CD14-positive monocyte (primary cell): ENCODE data around the gene RASAL2. TPM values are rescaled to one million over a fixed set of nuclear protein-coding genes. Genes with fewer than 3 reads are reported as not detected.

ENCODE experiments used
- DNase-seq, 3 donors: peaks; one replicate each; pipeline ENCODE4 v3.0.0-alpha.2; 2011 to 2022
- H2AFZ ChIP-seq: 2 replicates; pipeline ENCODE4 v1.6.0; 2012; ENCODE audit warnings: mild to moderate bottlenecking, low read depth, low read length, inconsistent platforms; ENCODE audit not compliant: insufficient read depth, poor library complexity, severe bottlenecking
- H3K27ac ChIP-seq, 2 donors: 1 replicate in 1 of 2; 2 replicates in 1 of 2; pipeline ENCODE4 v1.5.1; 2012 to 2013; ENCODE audit warnings: low read length in 2 of 2, control low read depth in 1 of 2, inconsistent platforms in 1 of 2, low read depth in 1 of 2, mild to moderate bottlenecking in 1 of 2
- H3K27me3 ChIP-seq, 2 donors: one replicate each; pipeline versions ENCODE4 v1.6.0 to v1.6.1; 2011 to 2013; ENCODE audit warnings: low read length in 2 of 2; ENCODE audit not compliant: control insufficient read depth in 2 of 2, insufficient read depth in 2 of 2
- H3K36me3 ChIP-seq, 2 donors: replicated peaks in 1 of 2; 1 replicate in 1 of 2; 2 replicates in 1 of 2; pipeline versions ENCODE4 v1.5.1 to v1.6.1; 2012 to 2013; ENCODE audit warnings: low read length in 2 of 2, control low read depth in 1 of 2, inconsistent platforms in 1 of 2, mild to moderate bottlenecking in 1 of 2; ENCODE audit not compliant: insufficient read depth in 2 of 2, control insufficient read depth in 1 of 2
- H3K4me1 ChIP-seq, 2 donors: 1 replicate in 1 of 2; 2 replicates in 1 of 2; pipeline versions ENCODE4 v1.5.1 to v1.6.1; 2012 to 2013; ENCODE audit warnings: low read length in 2 of 2, control low read depth in 1 of 2, inconsistent platforms in 1 of 2, mild to moderate bottlenecking in 1 of 2, moderate library complexity in 1 of 2; ENCODE audit not compliant: insufficient read depth in 2 of 2, control insufficient read depth in 1 of 2
- H3K4me2 ChIP-seq: replicated peaks from 2 replicates; pipeline ENCODE3; 2012; ENCODE audit warnings: low read length, moderate library complexity, mild to moderate bottlenecking; ENCODE audit not compliant: poor library complexity, severe bottlenecking; ENCODE audit errors: extremely low read depth
- H3K4me3 ChIP-seq, 3 experiments: fragments of 200-600 bp in 1 of 3; sonication (generic) in 1 of 3; replicated peaks in 1 of 3; 1 replicate in 2 of 3; 2 replicates in 1 of 3; pipeline ENCODE4 v1.5.1; 2011 to 2013; ENCODE audit warnings: low read length in 3 of 3, mild to moderate bottlenecking in 3 of 3, control low read depth in 2 of 3, low read depth in 2 of 3, inconsistent platforms in 1 of 3, moderate library complexity in 1 of 3
- H3K79me2 ChIP-seq: 2 replicates; pipeline ENCODE4 v1.6.0; 2012; ENCODE audit warnings: mild to moderate bottlenecking, control low read depth, inconsistent platforms, low read length, moderate library complexity; ENCODE audit not compliant: insufficient read depth
- H3K9ac ChIP-seq: 2 replicates; pipeline ENCODE4 v1.6.0; 2017; ENCODE audit warnings: low read length, mild to moderate bottlenecking; ENCODE audit not compliant: insufficient read depth, poor library complexity, severe bottlenecking
- H3K9me3 ChIP-seq, 2 donors: replicated peaks in 1 of 2; 1 replicate in 1 of 2; 2 replicates in 1 of 2; pipeline versions ENCODE4 v1.5.1 to v1.6.1; 2012 to 2013; ENCODE audit warnings: low read length in 2 of 2, control low read depth in 1 of 2; ENCODE audit not compliant: control insufficient read depth in 1 of 2, insufficient read depth in 1 of 2
- H4K20me1 ChIP-seq: 2 replicates; pipeline ENCODE4 v1.6.0; 2012; ENCODE audit warnings: mild to moderate bottlenecking, low read length, control low read depth, moderate library complexity; ENCODE audit not compliant: insufficient read depth
- H3K27ac Mint-ChIP-seq, 7 donors: one replicate each; pipeline ENCODE4 v1.8.0; 2020; ENCODE audit warnings: mild to moderate bottlenecking in 7 of 7, mixed read lengths in 7 of 7, moderate library complexity in 6 of 7, inconsistent platforms in 2 of 7
- H3K27me3 Mint-ChIP-seq, 3 donors: one replicate each; pipeline ENCODE4 v1.8.0; 2021 to 2022; ENCODE audit warnings: low read depth in 3 of 3, mild to moderate bottlenecking in 3 of 3, mixed read lengths in 3 of 3, moderate library complexity in 3 of 3, inconsistent platforms in 1 of 3
- H3K36me3 Mint-ChIP-seq, 2 donors: one replicate each; pipeline ENCODE4 v1.8.0; 2020; ENCODE audit warnings: mixed read lengths in 2 of 2, inconsistent platforms in 1 of 2, mild to moderate bottlenecking in 1 of 2
- H3K4me1 Mint-ChIP-seq: one replicate; pipeline ENCODE4 v1.8.0; 2020; ENCODE audit warnings: mild to moderate bottlenecking, mixed read lengths
- H3K4me3 Mint-ChIP-seq, 2 donors: one replicate each; pipeline ENCODE4 v1.8.0; 2020; ENCODE audit warnings: mild to moderate bottlenecking in 2 of 2, mixed read lengths in 2 of 2, moderate library complexity in 1 of 2
- H3K9me3 Mint-ChIP-seq, 7 donors: one replicate each; pipeline ENCODE4 v1.8.0; 2020 to 2022; ENCODE audit warnings: mixed read lengths in 7 of 7, mild to moderate bottlenecking in 6 of 7, moderate library complexity in 6 of 7, inconsistent platforms in 2 of 7
- WGBS: methylation state at CpG from one replicate; pipeline ENCODE4 v1.1.5; 2013; ENCODE audit warnings: missing lambda C conversion rate; ENCODE audit not compliant: insufficient coverage; 5-methylcytosine and 5-hydroxymethylcytosine counted together
- intact Hi-C, 2 donors: fragments of 100-400 bp; cut with micrococcal nuclease; formaldehyde crosslinking; loops; one replicate each; pipeline versions ENCODE4 v1.15.0 to v1.15.1; 2023
- polyA plus RNA-seq, 3 donors: library from polyadenylated mRNA; depleted of rRNA in 1 of 3; unstranded in 2 of 3; stranded (reverse) in 1 of 3; fragments of 300-500 nt in 2 of 3; fragments of >200 nt in 1 of 3; fragmentation: Illumina TruSeq in 2 of 3; gene quantifications; 1 replicate in 2 of 3; 2 replicates in 1 of 3; pipeline ENCODE4 v1.2.3, GENCODE V29; 2012 to 2021
- TF ChIP-seq, protein P1 (sequence below): fragments of 200-600 bp; IDR thresholded peaks from one replicate; pipeline ENCODE4 v1.8.0; 2022; ENCODE audit warnings: antibody characterized with exemption, mild to moderate bottlenecking

RASAL2 gene
- polyA plus RNA-seq, 3 donors: 0.15 to 1.00 (median 0.63) TPM

DNA sequence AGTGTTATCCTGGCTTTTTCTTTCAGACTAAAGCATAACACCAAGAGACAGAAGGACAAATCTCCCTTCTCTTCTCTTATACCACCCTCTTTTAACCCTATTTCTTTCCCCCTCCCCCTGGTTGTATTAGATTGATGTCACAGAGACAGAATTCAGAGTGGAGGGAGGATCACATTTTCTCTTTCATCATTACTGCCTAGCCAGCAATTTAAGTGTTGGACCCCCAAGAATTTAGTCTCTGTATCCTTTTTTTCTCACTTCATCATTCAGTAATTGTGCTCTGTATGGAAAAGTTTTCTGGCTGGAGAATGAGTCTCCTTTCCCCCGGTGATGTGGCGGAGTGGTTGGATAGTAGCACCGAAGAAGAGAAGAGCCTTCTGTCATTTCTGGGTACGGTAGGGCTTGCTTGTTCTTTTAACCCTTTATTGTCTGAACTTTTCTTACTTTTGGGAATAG is 278.1 kb downstream of the RASAL2 start:
- Mint-ChIP-seq H3K36me3 (no peaks in the 10 kb centered on the region), H3K27ac (no peak overlapping the region), H3K27me3 (no peaks in the 10 kb centered on the region), H3K9me3 (no peaks in the 10 kb centered on the region), H3K4me1 (no peaks in the 10 kb centered on the region), H3K4me3 (no peak overlapping the region)
- peaks cover 0 to 4% of the 10 kb centered on the region in 2 donors for H3K4me1 ChIP-seq
- no peak overlapping the region for H3K27ac ChIP-seq
- no peaks in the 10 kb centered on the region for H3K36me3 ChIP-seq
- no peaks in the 10 kb centered on the region for H3K9me3 ChIP-seq
- peak overlapping the region; percentile 53 for H3K4me2 ChIP-seq
- no peak overlapping the region for H2AFZ ChIP-seq
- H3K9ac ChIP-seq: peak overlapping the region; percentile 24
- WGBS: no CpG with 5 or more reads among the region's 4 CpGs
- no peak for DNase-seq
- H3K27me3 ChIP-seq: no peaks in the 10 kb centered on the region
- intact Hi-C loops: no loop called here
- H4K20me1 ChIP-seq: no peaks in the 10 kb centered on the region
- TF ChIP-seq, protein P1, sequence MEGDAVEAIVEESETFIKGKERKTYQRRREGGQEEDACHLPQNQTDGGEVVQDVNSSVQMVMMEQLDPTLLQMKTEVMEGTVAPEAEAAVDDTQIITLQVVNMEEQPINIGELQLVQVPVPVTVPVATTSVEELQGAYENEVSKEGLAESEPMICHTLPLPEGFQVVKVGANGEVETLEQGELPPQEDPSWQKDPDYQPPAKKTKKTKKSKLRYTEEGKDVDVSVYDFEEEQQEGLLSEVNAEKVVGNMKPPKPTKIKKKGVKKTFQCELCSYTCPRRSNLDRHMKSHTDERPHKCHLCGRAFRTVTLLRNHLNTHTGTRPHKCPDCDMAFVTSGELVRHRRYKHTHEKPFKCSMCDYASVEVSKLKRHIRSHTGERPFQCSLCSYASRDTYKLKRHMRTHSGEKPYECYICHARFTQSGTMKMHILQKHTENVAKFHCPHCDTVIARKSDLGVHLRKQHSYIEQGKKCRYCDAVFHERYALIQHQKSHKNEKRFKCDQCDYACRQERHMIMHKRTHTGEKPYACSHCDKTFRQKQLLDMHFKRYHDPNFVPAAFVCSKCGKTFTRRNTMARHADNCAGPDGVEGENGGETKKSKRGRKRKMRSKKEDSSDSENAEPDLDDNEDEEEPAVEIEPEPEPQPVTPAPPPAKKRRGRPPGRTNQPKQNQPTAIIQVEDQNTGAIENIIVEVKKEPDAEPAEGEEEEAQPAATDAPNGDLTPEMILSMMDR: no peak
- no peaks in the 10 kb centered on the region for H3K79me2 ChIP-seq
- no peak overlapping the region for H3K4me3 ChIP-seq

DNA sequence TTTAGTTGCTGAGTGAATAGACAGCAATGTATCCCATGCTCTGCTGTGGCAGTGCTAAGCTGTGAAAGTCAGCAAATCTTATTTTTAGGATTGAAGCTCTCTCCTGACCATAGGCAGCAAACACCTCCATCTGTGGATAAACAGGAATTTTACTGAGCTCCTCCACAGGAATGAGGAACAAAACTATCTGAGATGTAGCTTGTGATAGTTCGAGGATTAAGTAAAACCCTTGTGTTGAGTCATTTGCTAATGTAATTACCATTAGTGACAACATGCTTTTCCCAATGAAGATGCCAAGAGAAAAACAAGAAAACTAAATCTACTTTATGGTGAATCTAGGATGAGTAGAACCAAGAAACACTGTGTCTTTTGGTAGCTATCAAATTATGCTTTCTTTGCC is 280.1 kb downstream of the RASAL2 start:
- DNase-seq: no peak
- no CpG with 5 or more reads among the region's 1 CpG for WGBS
- Histone ChIP-seq H3K9ac (no peak overlapping the region), H3K36me3 (no peaks in the 10 kb centered on the region), H3K27ac (no peak overlapping the region), H2AFZ (no peak overlapping the region), H3K9me3 (no peaks in the 10 kb centered on the region), H3K4me2 (no peak overlapping the region), H3K4me1 (peaks cover 0 to 4% of the 10 kb centered on the region in 2 donors), H3K79me2 (no peaks in the 10 kb centered on the region), H3K27me3 (no peaks in the 10 kb centered on the region), H4K20me1 (no peaks in the 10 kb centered on the region), H3K4me3 (no peak overlapping the region)
- Mint-ChIP-seq H3K9me3 (no peaks in the 10 kb centered on the region), H3K36me3 (no peaks in the 10 kb centered on the region), H3K4me1 (no peaks in the 10 kb centered on the region), H3K27me3 (no peaks in the 10 kb centered on the region), H3K27ac (no peak overlapping the region), H3K4me3 (no peak overlapping the region)
- intact Hi-C loops: no loop called here
- TF ChIP-seq, protein P1: no peak
